ENCODE measurements around the gene FOLR2.
"Not testable (repeated sequence)": the region's sequence is repeated elsewhere in the genome, so short reads cannot be mapped to it uniquely, and the experiment has no call there.

Gene FOLR2

DNA sequence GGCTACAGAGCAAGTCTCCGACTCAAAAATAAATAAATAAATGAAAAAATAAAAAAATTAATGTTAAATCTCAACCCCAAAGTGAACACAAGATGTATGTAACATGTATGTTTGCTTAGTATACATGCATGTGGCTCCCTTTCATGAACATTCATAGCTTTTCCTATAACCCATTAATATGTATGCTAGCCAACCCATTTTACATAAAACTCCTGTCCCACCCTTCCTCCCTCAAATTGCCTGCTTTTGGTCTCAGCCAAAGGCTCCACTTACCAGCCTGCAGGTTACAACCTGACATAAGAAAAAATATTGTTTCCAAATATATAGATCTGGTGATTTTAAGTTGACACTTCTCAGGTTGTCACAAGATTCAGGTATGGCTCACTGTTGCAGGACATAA, 28.3 kb upstream of the FOLR2 start:
- Histone ChIP-seq H3K9me3 (ENCODE audit: control insufficient read depth, low read length) (no peaks in the 10 kb centered on the region), H3K36me3 (ENCODE audit: control insufficient read depth, insufficient read depth, low read length, severe bottlenecking) (no peaks in the 10 kb centered on the region), H3K9ac (ENCODE audit: low read length) (no peak overlapping the region), H3K27me3 (replicated peaks; ENCODE audit: control insufficient read depth, insufficient read depth, low read length) (peaks cover 4% of the 10 kb centered on the region), H3K4me3 (ENCODE audit: low read length) (no peak overlapping the region), H3K4me1 (ENCODE audit: control insufficient read depth, insufficient read depth, low read length) (no peaks in the 10 kb centered on the region)
- DNase-seq (ENCODE audit: low read depth), result no peak

DNA sequence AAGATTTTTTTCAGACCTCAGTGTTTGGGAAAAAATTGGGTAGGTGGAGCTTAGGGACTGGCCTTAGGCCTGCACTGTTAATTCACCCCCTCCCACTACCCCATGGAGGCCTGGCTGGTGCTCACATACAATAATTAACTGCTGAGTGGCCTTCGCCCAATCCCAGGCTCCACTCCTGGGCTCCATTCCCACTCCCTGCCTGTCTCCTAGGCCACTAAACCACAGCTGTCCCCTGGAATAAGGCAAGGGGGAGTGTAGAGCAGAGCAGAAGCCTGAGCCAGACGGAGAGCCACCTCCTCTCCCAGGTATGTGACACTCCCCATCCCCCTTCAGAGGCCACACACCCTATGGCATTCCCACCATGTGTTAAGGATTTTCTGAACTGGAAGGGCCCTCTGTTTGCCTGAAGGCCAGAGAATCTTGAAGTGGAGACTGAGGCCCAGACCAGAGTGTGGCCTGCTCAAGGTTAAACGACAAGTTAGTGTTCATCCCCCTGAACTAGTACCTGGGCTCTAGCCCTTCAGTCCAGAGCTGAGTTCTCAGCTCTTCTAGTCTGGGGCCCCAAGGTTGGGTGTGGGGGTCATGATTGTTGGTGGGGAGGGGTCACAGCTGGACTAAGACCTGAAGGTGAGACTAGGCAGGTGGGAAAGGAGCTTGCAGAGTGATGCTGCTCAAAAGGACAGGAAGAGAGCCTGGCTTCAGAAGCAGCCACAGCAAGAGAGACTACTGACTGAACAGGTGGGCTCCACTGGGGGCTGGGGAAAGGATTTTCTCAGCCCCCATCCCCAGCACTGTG, 26.9 kb upstream of the FOLR2 start:
- Histone ChIP-seq H3K9me3 (ENCODE audit: control insufficient read depth, low read length) (no peaks in the 10 kb centered on the region), H3K4me1 (ENCODE audit: control insufficient read depth, insufficient read depth, low read length) (no peaks in the 10 kb centered on the region), H3K4me3 (ENCODE audit: low read length) (no peak overlapping the region), H3K9ac (ENCODE audit: low read length) (no peak overlapping the region), H3K27me3 (replicated peaks; ENCODE audit: control insufficient read depth, insufficient read depth, low read length) (peaks cover 4% of the 10 kb centered on the region), H3K36me3 (ENCODE audit: control insufficient read depth, insufficient read depth, low read length, severe bottlenecking) (no peaks in the 10 kb centered on the region)
- DNase-seq (ENCODE audit: low read depth), result no peak

- no peak overlapping the region for H3K9ac ChIP-seq (ENCODE audit: low read length)
- no peak for DNase-seq (ENCODE audit: low read depth)
- H3K36me3 ChIP-seq (ENCODE audit: control insufficient read depth, insufficient read depth, low read length, severe bottlenecking), result no peaks in the 10 kb centered on the region
- H3K27me3 ChIP-seq (replicated peaks; ENCODE audit: control insufficient read depth, insufficient read depth, low read length), result peaks cover 9% of the 10 kb centered on the region
- no peaks in the 10 kb centered on the region for H3K4me1 ChIP-seq (ENCODE audit: control insufficient read depth, insufficient read depth, low read length)
- no peaks in the 10 kb centered on the region for H3K9me3 ChIP-seq (ENCODE audit: control insufficient read depth, low read length)
- no peak overlapping the region for H3K4me3 ChIP-seq (ENCODE audit: low read length)
These were observed 25.9 kb upstream of the FOLR2 start for GRCh38 chr11:72190631-72191071.

GRCh38 chr11:72191961-72192381, 24.6 kb upstream of the FOLR2 start, which contains the start of gene FOLR1:
FOLR1 (plus strand) TSS chr11:72192140; CDS start chr11:72192174, 34 bp downstream.
- no peak within 1 kb of the TSS for H3K4me3 ChIP-seq (ENCODE audit: low read length)
- peaks cover 9% of the 10 kb centered on the region for H3K27me3 ChIP-seq (replicated peaks; ENCODE audit: control insufficient read depth, insufficient read depth, low read length)
- no peak for DNase-seq (ENCODE audit: low read depth)
- H3K4me1 ChIP-seq (ENCODE audit: control insufficient read depth, insufficient read depth, low read length), result no peaks in the 10 kb centered on the region
- H3K36me3 ChIP-seq (ENCODE audit: control insufficient read depth, insufficient read depth, low read length, severe bottlenecking), result no peaks in the 10 kb centered on the region
- H3K9ac ChIP-seq (ENCODE audit: low read length), result no peak within 1 kb of the TSS
- H3K9me3 ChIP-seq (ENCODE audit: control insufficient read depth, low read length), result no peaks in the 10 kb centered on the region

GRCh38 chr11:72195518-72196270, 20.9 kb upstream of the FOLR2 start:
- H3K9me3 ChIP-seq (ENCODE audit: control insufficient read depth, low read length), result no peaks in the 10 kb centered on the region
- peaks cover 5% of the 10 kb centered on the region for H3K27me3 ChIP-seq (replicated peaks; ENCODE audit: control insufficient read depth, insufficient read depth, low read length)
- no peak for DNase-seq (ENCODE audit: low read depth)

DNA sequence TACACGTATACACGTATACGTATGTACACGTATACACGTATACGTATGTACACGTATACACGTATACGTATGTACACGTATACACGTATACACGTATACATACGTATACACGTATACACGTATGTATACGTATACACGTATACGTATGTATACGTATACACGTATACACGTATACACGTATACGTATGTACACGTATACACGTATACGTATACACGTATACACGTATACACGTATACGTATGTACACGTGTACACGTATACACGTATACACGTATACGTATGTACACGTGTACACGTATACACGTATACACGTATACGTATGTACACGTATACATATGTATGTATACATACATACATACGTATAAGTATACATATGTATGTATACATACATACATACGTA, 15.1 kb upstream of the FOLR2 start:
- H3K9me3 ChIP-seq (ENCODE audit: control insufficient read depth, low read length); H3K36me3 ChIP-seq (ENCODE audit: control insufficient read depth, insufficient read depth, low read length, severe bottlenecking); H3K9ac ChIP-seq (ENCODE audit: low read length); H3K4me1 ChIP-seq (ENCODE audit: control insufficient read depth, insufficient read depth, low read length); H3K27me3 ChIP-seq (replicated peaks; ENCODE audit: control insufficient read depth, insufficient read depth, low read length); DNase-seq (ENCODE audit: low read depth); H3K4me3 ChIP-seq (ENCODE audit: low read length): not testable (repeated sequence)

More at GRCh38 chr11:72195518-72196270, 20.9 kb upstream of the FOLR2 start:
- Histone ChIP-seq H3K36me3 (ENCODE audit: control insufficient read depth, insufficient read depth, low read length, severe bottlenecking) (no peaks in the 10 kb centered on the region), H3K4me3 (ENCODE audit: low read length) (no peak overlapping the region), H3K9ac (ENCODE audit: low read length) (no peak overlapping the region), H3K4me1 (ENCODE audit: control insufficient read depth, insufficient read depth, low read length) (peaks cover 3% of the 10 kb centered on the region)

- Histone ChIP-seq H3K9ac (ENCODE audit: low read length) (no peak overlapping the region), H3K36me3 (ENCODE audit: control insufficient read depth, insufficient read depth, low read length, severe bottlenecking) (no peaks in the 10 kb centered on the region), H3K4me3 (ENCODE audit: low read length) (no peak overlapping the region), H3K27me3 (replicated peaks; ENCODE audit: control insufficient read depth, insufficient read depth, low read length) (peaks cover 3% of the 10 kb centered on the region), H3K4me1 (ENCODE audit: control insufficient read depth, insufficient read depth, low read length) (peaks cover 3% of the 10 kb centered on the region), H3K9me3 (ENCODE audit: control insufficient read depth, low read length) (no peaks in the 10 kb centered on the region)
- no peak for DNase-seq (ENCODE audit: low read depth)
These were observed 14.0 kb upstream of the FOLR2 start for GRCh38 chr11:72202571-72202970.

- no peak for DNase-seq (ENCODE audit: low read depth)
These were observed 13.4 kb upstream of the FOLR2 start for GRCh38 chr11:72203163-72203562.

DNA sequence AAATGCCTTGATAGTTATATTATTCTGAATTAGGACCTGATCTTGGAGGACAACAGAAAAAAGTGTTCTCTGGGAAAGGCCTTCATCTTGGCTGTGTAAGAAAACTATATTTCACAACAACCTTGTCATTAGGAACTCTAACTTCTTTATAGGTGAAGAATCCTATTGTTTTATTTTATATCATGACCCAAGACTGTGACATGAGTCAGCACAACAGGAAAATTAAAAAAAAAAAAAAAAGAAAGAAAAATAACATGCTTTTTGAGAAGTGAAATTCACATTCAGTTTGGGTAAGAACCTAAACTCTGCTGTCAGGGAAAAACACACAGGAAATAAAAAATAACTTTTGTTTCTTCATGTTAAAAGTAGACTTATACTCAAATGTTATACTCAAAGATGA, 11.7 kb upstream of the FOLR2 start:
- Histone ChIP-seq H3K36me3 (ENCODE audit: control insufficient read depth, insufficient read depth, low read length, severe bottlenecking) (no peaks in the 10 kb centered on the region), H3K27me3 (replicated peaks; ENCODE audit: control insufficient read depth, insufficient read depth, low read length) (peaks cover 3% of the 10 kb centered on the region), H3K9me3 (ENCODE audit: control insufficient read depth, low read length) (peaks cover 9% of the 10 kb centered on the region), H3K4me1 (ENCODE audit: control insufficient read depth, insufficient read depth, low read length) (no peaks in the 10 kb centered on the region), H3K4me3 (ENCODE audit: low read length) (no peak overlapping the region), H3K9ac (ENCODE audit: low read length) (no peak overlapping the region)
- DNase-seq (ENCODE audit: low read depth), result no peak

More at GRCh38 chr11:72203163-72203562, 13.4 kb upstream of the FOLR2 start:
- Histone ChIP-seq H3K9ac (ENCODE audit: low read length) (no peak overlapping the region), H3K27me3 (replicated peaks; ENCODE audit: control insufficient read depth, insufficient read depth, low read length) (peaks cover 3% of the 10 kb centered on the region), H3K4me1 (ENCODE audit: control insufficient read depth, insufficient read depth, low read length) (peaks cover 3% of the 10 kb centered on the region), H3K4me3 (ENCODE audit: low read length) (no peak overlapping the region), H3K9me3 (ENCODE audit: control insufficient read depth, low read length) (no peaks in the 10 kb centered on the region), H3K36me3 (ENCODE audit: control insufficient read depth, insufficient read depth, low read length, severe bottlenecking) (no peaks in the 10 kb centered on the region)

DNA sequence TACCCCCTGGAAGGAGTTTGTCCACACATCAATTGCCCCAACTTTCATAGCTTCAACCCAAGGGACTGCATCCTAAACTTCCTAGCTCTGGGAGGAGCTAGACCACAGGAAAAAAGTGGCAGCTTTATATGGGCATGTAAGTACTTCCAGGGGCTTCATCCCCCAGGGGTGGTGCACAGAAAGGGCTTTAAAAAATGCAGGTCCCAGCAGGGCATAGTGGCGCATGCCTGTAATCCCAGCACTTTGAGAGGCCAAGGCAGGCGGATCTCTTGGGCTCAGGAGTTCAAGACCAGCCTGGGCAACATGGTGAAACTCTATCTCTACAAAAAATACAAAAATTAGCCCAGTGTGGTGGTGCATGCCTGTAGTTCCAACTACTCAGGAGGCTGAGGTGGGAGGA, 9.8 kb upstream of the FOLR2 start:
- H3K4me1 ChIP-seq (ENCODE audit: control insufficient read depth, insufficient read depth, low read length); H3K27me3 ChIP-seq (replicated peaks; ENCODE audit: control insufficient read depth, insufficient read depth, low read length); H3K36me3 ChIP-seq (ENCODE audit: control insufficient read depth, insufficient read depth, low read length, severe bottlenecking); H3K9ac ChIP-seq (ENCODE audit: low read length); H3K4me3 ChIP-seq (ENCODE audit: low read length); DNase-seq (ENCODE audit: low read depth): not testable (repeated sequence)
- H3K9me3 ChIP-seq (ENCODE audit: control insufficient read depth, low read length), result peaks cover 14% of the 10 kb centered on the region

- H3K9ac ChIP-seq (ENCODE audit: low read length), result no peak overlapping the region
- peaks cover 14% of the 10 kb centered on the region for H3K9me3 ChIP-seq (ENCODE audit: control insufficient read depth, low read length)
- DNase-seq (ENCODE audit: low read depth), result no peak
These were observed 8.3 kb upstream of the FOLR2 start for GRCh38 chr11:72208281-72208680.

More at GRCh38 chr11:72208281-72208680, 8.3 kb upstream of the FOLR2 start:
- H3K4me3 ChIP-seq (ENCODE audit: low read length), result no peak overlapping the region
- H3K36me3 ChIP-seq (ENCODE audit: control insufficient read depth, insufficient read depth, low read length, severe bottlenecking), result no peaks in the 10 kb centered on the region
- no peaks in the 10 kb centered on the region for H3K27me3 ChIP-seq (replicated peaks; ENCODE audit: control insufficient read depth, insufficient read depth, low read length)
- no peaks in the 10 kb centered on the region for H3K4me1 ChIP-seq (ENCODE audit: control insufficient read depth, insufficient read depth, low read length)

Measured in adipocyte (in vitro differentiated cells).